ENCODE results near the gene DOCK1. TPM values are rescaled to one million over a fixed set of nuclear protein-coding genes. Genes with fewer than 3 reads are reported as not detected.

The DOCK1 gene
- total RNA-seq, 2 experiments from 2014 or later: not detected

DNA sequence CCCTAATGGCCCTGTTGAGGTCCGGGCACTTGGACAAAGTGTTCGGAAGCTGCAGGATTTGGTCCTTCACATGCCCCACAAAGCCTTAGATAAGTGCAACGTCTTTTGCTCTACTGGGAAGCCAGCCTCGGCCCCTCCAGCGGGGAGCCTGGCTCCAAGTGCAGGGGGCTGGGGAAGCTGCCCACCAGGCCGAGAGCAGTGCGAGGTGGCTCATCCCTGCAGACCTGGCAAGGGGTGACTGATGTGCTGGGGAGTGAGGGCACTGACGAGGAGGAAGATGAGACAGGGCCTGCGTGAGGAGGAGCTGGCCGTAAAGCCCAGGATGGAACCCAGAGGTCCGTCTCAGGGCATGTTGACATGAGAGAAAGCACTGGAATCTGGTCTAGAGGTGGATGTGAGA is 508.1 kb downstream of the DOCK1 start:
- no peak overlapping the region for H3K27ac ChIP-seq (ENCODE audit: low read depth in 1 of 2, low read length in 2 of 2)
- H3K4me3 ChIP-seq (ENCODE audit: low read length): no peak overlapping the region
- DNase-seq (no peak), ATAC-seq (ENCODE audit: poor library complexity) (no peak)
- no peak overlapping the region for H3K4me3 Mint-ChIP-seq
- H3K27me3 Mint-ChIP-seq: no peaks in the 10 kb centered on the region
- peaks cover 0 to 2% of the 10 kb centered on the region in 2 experiments for H3K27me3 ChIP-seq (ENCODE audit: control insufficient read depth in 1 of 2, insufficient read depth in 2 of 2, low read length in 2 of 2)
- ChIA-PET CTCF (no interaction called here), POLR2A (no interaction called here)
- no peaks in the 10 kb centered on the region for H3K36me3 ChIP-seq (ENCODE audit: insufficient read depth, low read length)
- H3K36me3 Mint-ChIP-seq (ENCODE audit: low read depth): no peaks in the 10 kb centered on the region
- peaks cover 0 to 10% of the 10 kb centered on the region in 2 experiments for H3K9me3 ChIP-seq (ENCODE audit: control insufficient read depth in 1 of 2, insufficient read depth in 1 of 2, low read length in 2 of 2)
- intact Hi-C loops (cut with DNase I, micrococcal nuclease): no loop called here
- H3K9me3 Mint-ChIP-seq: no peaks in the 10 kb centered on the region
- H3K4me1 Mint-ChIP-seq (ENCODE audit: low read depth): no peaks in the 10 kb centered on the region
- H3K27ac Mint-ChIP-seq: no peak overlapping the region
- H3K4me1 ChIP-seq (ENCODE audit: insufficient read depth, low read length): no peaks in the 10 kb centered on the region
- TF ChIP-seq, protein P1, sequence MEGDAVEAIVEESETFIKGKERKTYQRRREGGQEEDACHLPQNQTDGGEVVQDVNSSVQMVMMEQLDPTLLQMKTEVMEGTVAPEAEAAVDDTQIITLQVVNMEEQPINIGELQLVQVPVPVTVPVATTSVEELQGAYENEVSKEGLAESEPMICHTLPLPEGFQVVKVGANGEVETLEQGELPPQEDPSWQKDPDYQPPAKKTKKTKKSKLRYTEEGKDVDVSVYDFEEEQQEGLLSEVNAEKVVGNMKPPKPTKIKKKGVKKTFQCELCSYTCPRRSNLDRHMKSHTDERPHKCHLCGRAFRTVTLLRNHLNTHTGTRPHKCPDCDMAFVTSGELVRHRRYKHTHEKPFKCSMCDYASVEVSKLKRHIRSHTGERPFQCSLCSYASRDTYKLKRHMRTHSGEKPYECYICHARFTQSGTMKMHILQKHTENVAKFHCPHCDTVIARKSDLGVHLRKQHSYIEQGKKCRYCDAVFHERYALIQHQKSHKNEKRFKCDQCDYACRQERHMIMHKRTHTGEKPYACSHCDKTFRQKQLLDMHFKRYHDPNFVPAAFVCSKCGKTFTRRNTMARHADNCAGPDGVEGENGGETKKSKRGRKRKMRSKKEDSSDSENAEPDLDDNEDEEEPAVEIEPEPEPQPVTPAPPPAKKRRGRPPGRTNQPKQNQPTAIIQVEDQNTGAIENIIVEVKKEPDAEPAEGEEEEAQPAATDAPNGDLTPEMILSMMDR (IDR thresholded peaks at IDR 0.05): no peak

DNA sequence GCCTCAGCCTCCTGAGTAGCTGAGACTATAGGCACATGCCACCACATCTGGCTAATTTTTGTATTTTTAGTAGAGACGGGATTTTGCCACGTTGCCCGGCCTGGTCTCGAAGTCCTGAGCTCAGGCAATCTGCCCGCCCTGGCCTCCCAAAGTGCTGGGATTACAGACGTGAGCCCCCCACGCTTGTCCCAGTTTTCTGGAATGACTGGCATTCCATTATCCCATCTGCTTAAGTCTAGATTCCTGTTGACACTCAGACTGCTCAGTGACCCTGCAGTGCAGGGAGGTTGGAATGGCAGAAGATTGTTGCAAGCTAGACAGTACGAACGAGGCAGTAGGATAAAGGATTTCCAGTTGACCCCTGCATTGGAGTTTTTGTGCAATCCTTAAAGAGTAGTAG is 508.8 kb downstream of the DOCK1 start:
- Mint-ChIP-seq H3K27me3 (no peaks in the 10 kb centered on the region), H3K4me3 (no peak overlapping the region), H3K36me3 (ENCODE audit: low read depth) (no peaks in the 10 kb centered on the region), H3K27ac (no peak overlapping the region), H3K4me1 (ENCODE audit: low read depth) (no peaks in the 10 kb centered on the region), H3K9me3 (no peaks in the 10 kb centered on the region)
- no peak for ATAC-seq (ENCODE audit: poor library complexity)
- Histone ChIP-seq H3K4me3 (ENCODE audit: low read length) (no peak overlapping the region), H3K9me3 (ENCODE audit: control insufficient read depth in 1 of 2, insufficient read depth in 1 of 2, low read length in 2 of 2) (peaks cover 0 to 10% of the 10 kb centered on the region in 2 experiments), H3K27me3 (ENCODE audit: control insufficient read depth in 1 of 2, insufficient read depth in 2 of 2, low read length in 2 of 2) (peaks cover 0 to 2% of the 10 kb centered on the region in 2 experiments), H3K4me1 (ENCODE audit: insufficient read depth, low read length) (no peaks in the 10 kb centered on the region), H3K36me3 (ENCODE audit: insufficient read depth, low read length) (no peaks in the 10 kb centered on the region), H3K27ac (ENCODE audit: low read depth in 1 of 2, low read length in 2 of 2) (no peak overlapping the region)
- TF ChIP-seq, protein P1 (IDR thresholded peaks at IDR 0.05): no peak
- intact Hi-C loops (cut with DNase I, micrococcal nuclease): no loop called here
- no peak for DNase-seq
- CTCF ChIA-PET: no interaction called here
- POLR2A ChIA-PET: no interaction called here

DNA sequence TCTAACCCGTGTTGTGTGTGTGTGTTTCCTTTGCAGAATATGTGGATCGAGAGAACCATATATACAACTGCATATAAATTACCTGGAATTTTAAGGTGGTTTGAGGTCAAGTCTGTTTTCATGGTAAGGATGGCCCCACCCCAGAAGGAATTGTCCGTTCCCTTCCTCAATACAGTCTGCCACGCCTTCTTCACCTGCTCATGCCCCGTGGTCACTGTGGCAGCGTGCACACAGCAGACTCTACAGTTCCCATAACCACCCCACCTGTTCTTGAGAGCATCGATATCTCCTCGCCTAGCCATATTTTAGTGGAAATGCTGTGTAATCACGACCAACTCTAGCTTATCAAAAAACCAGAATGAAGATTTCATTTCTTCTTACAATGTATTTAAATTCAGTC is 509.9 kb downstream of the DOCK1 start:
- Histone ChIP-seq H3K9me3 (ENCODE audit: control insufficient read depth in 1 of 2, insufficient read depth in 1 of 2, low read length in 2 of 2) (peaks cover 0 to 16% of the 10 kb centered on the region in 2 experiments), H3K36me3 (ENCODE audit: insufficient read depth, low read length) (no peaks in the 10 kb centered on the region), H3K27me3 (ENCODE audit: control insufficient read depth in 1 of 2, insufficient read depth in 2 of 2, low read length in 2 of 2) (peaks cover 0 to 2% of the 10 kb centered on the region in 2 experiments), H3K4me1 (ENCODE audit: insufficient read depth, low read length) (no peaks in the 10 kb centered on the region), H3K27ac (ENCODE audit: low read depth in 1 of 2, low read length in 2 of 2) (no peak overlapping the region), H3K4me3 (ENCODE audit: low read length) (no peak overlapping the region)
- Mint-ChIP-seq H3K9me3 (no peaks in the 10 kb centered on the region), H3K4me3 (no peak overlapping the region), H3K4me1 (ENCODE audit: low read depth) (no peaks in the 10 kb centered on the region), H3K27ac (no peak overlapping the region), H3K27me3 (no peaks in the 10 kb centered on the region), H3K36me3 (ENCODE audit: low read depth) (no peaks in the 10 kb centered on the region)
- intact Hi-C loops (cut with DNase I, micrococcal nuclease): no loop called here
- DNase-seq (no peak), ATAC-seq (ENCODE audit: poor library complexity) (no peak)
- CTCF ChIA-PET: no interaction called here
- POLR2A ChIA-PET: no interaction called here
- TF ChIP-seq, protein P1 (IDR thresholded peaks at IDR 0.05): no peak
